HEK293T (cell line): Measurements from ENCODE around the gene DUSP10.

Experiments
- CTCF ChIA-PET: fragments of 350-600 bp; formaldehyde crosslinking; extraction: SDS; loops from one replicate; lab custom pipeline; 2021; ENCODE audit warnings: antibody characterized with exemption, inconsistent platforms; lab: Yijun Ruan, JAX
- POLR2A ChIA-PET: fragments of 350-600 bp; formaldehyde crosslinking; extraction: SDS; loops from one replicate; lab custom pipeline; 2020; ENCODE audit warnings: antibody characterized with exemption, inconsistent platforms; lab: Yijun Ruan, JAX
- DNase-seq: peaks from one replicate; pipeline ENCODE4 v3.0.0; 2012; ENCODE audit warnings: mixed read lengths; ENCODE audit errors: extremely low spot score
- ARNT ChIP-seq: fragments of 450-650 bp; IDR thresholded peaks from 2 replicates; pipeline ENCODE4 v1.6.1; 2017; ENCODE audit warnings: mild to moderate bottlenecking
- BHLHE40 ChIP-seq: fragments of 450-650 bp; IDR thresholded peaks from 2 replicates; pipeline ENCODE4 v1.6.1; 2016; ENCODE audit warnings: mild to moderate bottlenecking, moderate library complexity, borderline replicate concordance
- CTBP1 ChIP-seq: fragments of 450-650 bp; IDR thresholded peaks from 2 replicates; pipeline ENCODE4 v1.6.1; 2016; ENCODE audit warnings: borderline replicate concordance
- ELF4 ChIP-seq: fragments of 450-650 bp; IDR thresholded peaks from 2 replicates; pipeline ENCODE4 v1.6.1; 2017; ENCODE audit warnings: antibody characterized with exemption
- FOXA1 ChIP-seq: fragments of 450-650 bp; IDR thresholded peaks from 2 replicates; pipeline ENCODE4 v1.6.1; 2016; ENCODE audit warnings: mild to moderate bottlenecking
- FOXK2 ChIP-seq: fragments of 450-650 bp; IDR thresholded peaks from 2 replicates; pipeline ENCODE4 v1.6.1; 2016; ENCODE audit warnings: mild to moderate bottlenecking
- FOXM1 ChIP-seq: fragments of 450-650 bp; IDR thresholded peaks from 2 replicates; pipeline ENCODE4 v1.6.1; 2017; ENCODE audit warnings: mild to moderate bottlenecking, borderline replicate concordance
- HDGF ChIP-seq: fragments of 450-650 bp; IDR thresholded peaks from 2 replicates; pipeline ENCODE4 v1.6.1; 2017; ENCODE audit warnings: antibody characterized with exemption, borderline replicate concordance
- L3MBTL2 ChIP-seq: fragments of 450-650 bp; conservative IDR thresholded peaks from 2 replicates; pipeline ENCODE4 v1.6.1; 2016; ENCODE audit warnings: mild to moderate bottlenecking
- LEF1 ChIP-seq: fragments of 450-650 bp; IDR thresholded peaks from 2 replicates; pipeline ENCODE4 v1.6.1; 2017; ENCODE audit warnings: mild to moderate bottlenecking, borderline replicate concordance
- NFRKB ChIP-seq: fragments of 450-650 bp; IDR thresholded peaks from 2 replicates; pipeline ENCODE4 v1.6.1; 2016; ENCODE audit warnings: mild to moderate bottlenecking, moderate library complexity
- SP1 ChIP-seq: fragments of 450-650 bp; IDR thresholded peaks from 2 replicates; pipeline ENCODE4 v1.6.1; 2017
- SUZ12 ChIP-seq: fragments of 450-650 bp; IDR thresholded peaks from 2 replicates; pipeline ENCODE4 v1.6.1; 2016; ENCODE audit warnings: mild to moderate bottlenecking
- TARDBP ChIP-seq: fragments of 450-650 bp; IDR thresholded peaks from 2 replicates; pipeline ENCODE4 v1.6.1; 2016
- ZNF384 ChIP-seq: fragments of 450-650 bp; IDR thresholded peaks from 2 replicates; pipeline ENCODE4 v1.6.1; 2016
- TF ChIP-seq, protein P1 (sequence below): fragments of 450-650 bp; IDR thresholded peaks from 2 replicates; pipeline ENCODE4 v1.6.1; 2016

The DUSP10 gene

DNA sequence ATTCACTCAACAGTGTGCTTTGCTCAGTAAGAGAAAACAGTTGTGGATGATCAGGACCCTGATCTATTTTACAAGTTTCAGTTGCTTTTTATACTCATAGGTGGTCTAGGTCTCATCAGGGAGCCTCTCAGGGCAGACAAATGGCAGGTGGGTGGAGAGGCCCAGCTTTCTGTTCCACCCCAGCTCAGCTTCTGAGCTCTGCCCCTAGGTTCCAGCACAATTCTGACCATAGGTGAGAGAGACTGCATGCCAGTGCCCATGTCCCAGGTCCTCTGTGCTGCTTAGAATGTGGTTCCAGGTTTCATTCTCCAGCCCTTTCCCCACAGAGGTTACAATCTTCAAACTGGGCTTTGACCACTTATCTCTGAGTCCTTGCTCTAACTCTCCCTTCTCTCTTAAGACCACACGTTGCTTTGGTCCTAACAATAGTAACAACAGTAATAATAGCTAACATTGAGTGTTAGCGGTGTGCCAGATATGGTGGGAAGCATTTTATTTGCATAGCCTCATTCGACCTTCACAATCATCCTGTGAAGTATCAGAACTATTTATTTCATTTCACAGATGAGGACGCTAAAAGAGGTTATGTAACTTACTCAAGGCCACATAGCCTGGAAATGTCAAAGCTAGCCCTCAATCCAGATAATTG is 19.6 kb upstream of the DUSP10 start:
- ChIA-PET POLR2A (no interaction called here), CTCF (no interaction called here)
- TF ChIP-seq LEF1 (no peak), FOXK2 (no peak), SUZ12 (no peak), ARNT (no peak), ZNF384 (no peak), FOXM1 (no peak), ELF4 (no peak), BHLHE40 (no peak), TARDBP (no peak), L3MBTL2 (no peak), FOXA1 (no peak), CTBP1 (no peak), HDGF (no peak), NFRKB (no peak), SP1 (no peak)
- TF ChIP-seq, protein P1, sequence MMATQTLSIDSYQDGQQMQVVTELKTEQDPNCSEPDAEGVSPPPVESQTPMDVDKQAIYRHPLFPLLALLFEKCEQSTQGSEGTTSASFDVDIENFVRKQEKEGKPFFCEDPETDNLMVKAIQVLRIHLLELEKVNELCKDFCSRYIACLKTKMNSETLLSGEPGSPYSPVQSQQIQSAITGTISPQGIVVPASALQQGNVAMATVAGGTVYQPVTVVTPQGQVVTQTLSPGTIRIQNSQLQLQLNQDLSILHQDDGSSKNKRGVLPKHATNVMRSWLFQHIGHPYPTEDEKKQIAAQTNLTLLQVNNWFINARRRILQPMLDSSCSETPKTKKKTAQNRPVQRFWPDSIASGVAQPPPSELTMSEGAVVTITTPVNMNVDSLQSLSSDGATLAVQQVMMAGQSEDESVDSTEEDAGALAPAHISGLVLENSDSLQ, result no peak
- DNase-seq, result no peak

DNA sequence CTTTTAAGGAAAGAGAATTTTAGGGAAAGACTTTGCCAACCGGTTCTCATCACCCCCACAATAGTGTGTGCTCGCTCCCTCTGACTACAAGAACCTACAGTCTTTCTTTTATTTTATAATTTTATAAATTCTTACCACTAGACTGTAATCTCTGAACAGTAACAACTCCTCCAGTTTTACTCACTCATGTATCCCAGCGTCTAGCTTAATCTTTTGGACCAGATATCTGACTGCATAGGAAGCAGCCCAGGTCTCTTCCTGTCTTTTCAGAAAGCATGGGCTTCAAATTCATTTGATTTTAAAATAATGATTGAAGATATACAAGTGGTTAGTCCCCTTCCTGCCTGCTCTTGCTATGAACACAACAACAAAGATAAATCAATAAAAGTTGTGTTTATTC is 19.0 kb upstream of the DUSP10 start:
- no peak for TF ChIP-seq NFRKB
- ChIA-PET POLR2A (no interaction called here), CTCF (no interaction called here)
- no peak for DNase-seq

DNA sequence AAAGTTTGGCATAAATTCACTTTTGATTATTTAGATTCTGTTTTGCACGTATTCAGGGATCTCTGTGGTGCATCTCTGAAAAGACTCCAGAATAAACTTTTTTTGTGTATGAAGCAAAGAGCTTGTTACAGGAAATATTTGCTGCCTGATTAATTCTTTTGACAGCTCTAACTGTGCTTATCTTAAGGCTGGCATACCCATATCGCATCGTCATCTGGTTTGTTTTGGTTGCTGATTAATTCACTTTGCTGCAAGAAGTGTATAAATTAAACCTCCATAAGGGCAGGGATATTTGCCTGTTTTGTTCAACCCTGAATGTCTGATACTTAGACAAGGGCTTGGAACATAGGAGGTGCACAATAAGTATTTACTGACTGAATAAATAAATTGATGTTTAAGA is 17.5 kb upstream of the DUSP10 start:
- TF ChIP-seq CTBP1 (no peak), BHLHE40 (no peak), SUZ12 (no peak), SP1 (no peak), NFRKB (no peak), ARNT (no peak)
- no peak for DNase-seq
- ChIA-PET CTCF (interaction anchor here (0.7 kb wide), 1 partner anchor 9 kb away, joined by 3 read pairs; no protein-coding TSS in a partner anchor), POLR2A (no interaction called here)

DNA sequence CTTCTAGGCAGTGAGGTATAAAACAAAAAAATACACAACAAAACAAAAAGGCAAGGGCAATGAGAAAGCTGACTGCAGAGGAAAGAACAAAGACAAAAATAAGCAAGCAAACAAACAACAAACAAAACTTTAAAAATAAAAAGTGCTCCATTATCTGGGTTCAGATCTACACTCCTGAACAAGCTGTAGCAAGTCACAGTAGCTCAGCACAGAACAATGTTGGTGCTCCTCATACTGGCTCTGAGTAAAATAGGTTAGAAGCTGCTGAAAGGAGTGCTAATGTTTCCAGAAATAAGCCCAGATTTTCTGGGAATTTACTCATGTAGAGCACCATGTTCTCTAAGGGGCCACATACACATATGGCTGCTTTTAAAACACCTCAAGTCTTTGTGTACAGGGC is 16.6 kb upstream of the DUSP10 start:
- DNase-seq, result no peak
- POLR2A ChIA-PET, result no interaction called here
- CTCF ChIA-PET, result interaction anchor here (0.7 kb wide), 1 partner anchor 8 kb away, joined by 3 read pairs; no protein-coding TSS in a partner anchor
- TF ChIP-seq NFRKB (no peak), TARDBP (no peak), L3MBTL2 (no peak)

DNA sequence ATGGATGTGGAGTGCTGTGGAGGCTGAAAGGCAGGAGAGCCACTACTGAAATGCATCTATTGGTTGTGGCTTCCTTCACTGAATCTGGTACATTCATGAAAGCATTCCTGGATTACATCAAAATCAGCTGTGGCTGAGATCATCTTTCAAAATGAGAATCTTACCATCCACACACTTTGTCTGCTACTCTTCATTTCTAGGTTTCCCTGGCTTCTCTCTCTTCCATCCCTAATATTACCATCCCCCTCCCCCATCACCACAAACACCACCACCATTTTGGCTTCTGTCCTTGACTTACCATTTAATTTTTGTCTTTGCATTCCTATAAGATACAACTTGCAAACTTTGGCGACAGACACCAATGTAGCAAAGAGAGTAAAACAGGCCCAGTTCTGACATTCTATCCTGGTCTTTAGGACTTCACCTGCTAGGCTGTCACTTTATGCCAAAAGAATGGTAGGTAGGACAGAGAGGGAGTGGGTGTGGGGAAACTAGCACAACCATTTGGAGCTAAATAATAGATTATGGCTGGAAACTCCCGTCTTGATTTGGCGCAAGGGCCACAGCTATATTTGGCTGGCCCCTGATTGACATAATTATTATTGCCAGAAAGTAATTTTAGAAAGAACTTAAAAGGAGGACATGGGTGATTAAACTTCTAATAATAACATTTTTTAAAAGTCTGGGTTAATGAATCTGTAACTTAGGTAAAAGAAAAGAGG is 15.1 kb upstream of the DUSP10 start:
- no peak for DNase-seq
- TF ChIP-seq TARDBP, result no peak
- no peak for TF ChIP-seq FOXK2
- TF ChIP-seq L3MBTL2, result no peak
- TF ChIP-seq ELF4, result no peak
- TF ChIP-seq ARNT, result no peak
- TF ChIP-seq NFRKB, result no peak
- TF ChIP-seq ZNF384, result no peak
- no peak for TF ChIP-seq SUZ12
- ChIA-PET CTCF (interaction anchor here (0.6 kb wide), 1 partner anchor 235 kb away, joined by 3 read pairs; no protein-coding TSS in a partner anchor), POLR2A (no interaction called here)

GRCh38 chr1:221753828-221754188 is 11.9 kb upstream of the DUSP10 start:
- ChIA-PET CTCF (no interaction called here), POLR2A (no interaction called here)
- TF ChIP-seq SP1 (no peak), LEF1 (no peak), ARNT (no peak), TARDBP (no peak)
- no peak for DNase-seq

- ChIA-PET POLR2A (no interaction called here), CTCF (no interaction called here)
- no peak for TF ChIP-seq CTBP1
- no peak for TF ChIP-seq SP1
- no peak for TF ChIP-seq ELF4
- TF ChIP-seq FOXM1, result no peak
- no peak for TF ChIP-seq TARDBP
- TF ChIP-seq HDGF, result no peak
- no peak for DNase-seq
Measured at GRCh38 chr1:221751226-221751887, 9.5 kb upstream of the DUSP10 start.

DNA sequence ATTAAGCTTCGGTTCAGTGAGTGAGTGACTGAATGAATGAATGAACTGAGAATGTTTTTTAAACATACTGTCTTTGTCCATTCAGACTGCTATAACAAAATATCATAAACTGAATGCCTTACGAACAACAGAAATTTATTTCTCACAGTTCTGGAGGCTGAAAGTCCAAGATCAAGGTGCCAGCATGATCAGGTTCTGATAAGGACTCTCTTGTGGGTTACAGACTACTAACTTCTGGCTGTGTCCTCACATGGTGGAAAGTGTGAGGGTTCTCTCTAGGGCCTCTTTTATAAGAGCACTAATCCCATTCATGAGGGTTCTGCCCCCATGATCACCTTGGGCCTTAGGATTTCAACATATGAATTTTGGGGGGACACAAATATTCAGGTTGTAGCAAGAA is 7.1 kb upstream of the DUSP10 start:
- POLR2A ChIA-PET, result no interaction called here
- CTCF ChIA-PET, result no interaction called here
- TF ChIP-seq TARDBP (no peak), SUZ12 (no peak), FOXA1 (no peak), ELF4 (no peak), BHLHE40 (no peak), L3MBTL2 (no peak), CTBP1 (no peak), FOXM1 (no peak)
- TF ChIP-seq, protein P1, result no peak

More for the DNA sequence above, 7.1 kb upstream of the DUSP10 start:
- DNase-seq, result no peak
